ENCODE measurements around the gene RYR3.

DNA sequence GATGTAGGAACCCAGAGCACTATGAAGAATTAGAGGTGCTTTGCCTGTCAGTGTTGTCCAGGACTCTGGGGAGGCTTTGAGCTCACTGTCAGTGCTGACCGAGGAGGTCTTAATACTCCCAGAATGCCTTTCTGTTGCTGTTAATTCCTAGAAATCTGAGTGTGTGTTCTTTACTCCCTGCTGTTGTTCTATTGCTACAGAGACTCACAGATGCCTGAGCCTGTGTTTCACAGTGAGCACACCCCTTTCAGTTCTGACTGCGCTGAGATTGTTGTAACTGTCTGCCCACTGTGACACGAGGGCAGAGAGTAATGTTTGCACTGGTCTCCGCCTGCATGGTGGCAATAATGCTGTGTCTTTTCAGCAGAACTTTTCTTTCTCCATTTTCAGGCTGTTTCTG is 162.9 kb downstream of the RYR3 start:
- TF ChIP-seq, protein P1, sequence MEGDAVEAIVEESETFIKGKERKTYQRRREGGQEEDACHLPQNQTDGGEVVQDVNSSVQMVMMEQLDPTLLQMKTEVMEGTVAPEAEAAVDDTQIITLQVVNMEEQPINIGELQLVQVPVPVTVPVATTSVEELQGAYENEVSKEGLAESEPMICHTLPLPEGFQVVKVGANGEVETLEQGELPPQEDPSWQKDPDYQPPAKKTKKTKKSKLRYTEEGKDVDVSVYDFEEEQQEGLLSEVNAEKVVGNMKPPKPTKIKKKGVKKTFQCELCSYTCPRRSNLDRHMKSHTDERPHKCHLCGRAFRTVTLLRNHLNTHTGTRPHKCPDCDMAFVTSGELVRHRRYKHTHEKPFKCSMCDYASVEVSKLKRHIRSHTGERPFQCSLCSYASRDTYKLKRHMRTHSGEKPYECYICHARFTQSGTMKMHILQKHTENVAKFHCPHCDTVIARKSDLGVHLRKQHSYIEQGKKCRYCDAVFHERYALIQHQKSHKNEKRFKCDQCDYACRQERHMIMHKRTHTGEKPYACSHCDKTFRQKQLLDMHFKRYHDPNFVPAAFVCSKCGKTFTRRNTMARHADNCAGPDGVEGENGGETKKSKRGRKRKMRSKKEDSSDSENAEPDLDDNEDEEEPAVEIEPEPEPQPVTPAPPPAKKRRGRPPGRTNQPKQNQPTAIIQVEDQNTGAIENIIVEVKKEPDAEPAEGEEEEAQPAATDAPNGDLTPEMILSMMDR (IDR thresholded peaks at IDR 0.05): no peak
- TF ChIP-seq EZH2 (IDR thresholded peaks at IDR 0.05; ENCODE audit: borderline replicate concordance, insufficient read depth, low read depth, low read length, poor library complexity, severe bottlenecking): no peak
